ENCODE data around the gene EPS8.

DNA sequence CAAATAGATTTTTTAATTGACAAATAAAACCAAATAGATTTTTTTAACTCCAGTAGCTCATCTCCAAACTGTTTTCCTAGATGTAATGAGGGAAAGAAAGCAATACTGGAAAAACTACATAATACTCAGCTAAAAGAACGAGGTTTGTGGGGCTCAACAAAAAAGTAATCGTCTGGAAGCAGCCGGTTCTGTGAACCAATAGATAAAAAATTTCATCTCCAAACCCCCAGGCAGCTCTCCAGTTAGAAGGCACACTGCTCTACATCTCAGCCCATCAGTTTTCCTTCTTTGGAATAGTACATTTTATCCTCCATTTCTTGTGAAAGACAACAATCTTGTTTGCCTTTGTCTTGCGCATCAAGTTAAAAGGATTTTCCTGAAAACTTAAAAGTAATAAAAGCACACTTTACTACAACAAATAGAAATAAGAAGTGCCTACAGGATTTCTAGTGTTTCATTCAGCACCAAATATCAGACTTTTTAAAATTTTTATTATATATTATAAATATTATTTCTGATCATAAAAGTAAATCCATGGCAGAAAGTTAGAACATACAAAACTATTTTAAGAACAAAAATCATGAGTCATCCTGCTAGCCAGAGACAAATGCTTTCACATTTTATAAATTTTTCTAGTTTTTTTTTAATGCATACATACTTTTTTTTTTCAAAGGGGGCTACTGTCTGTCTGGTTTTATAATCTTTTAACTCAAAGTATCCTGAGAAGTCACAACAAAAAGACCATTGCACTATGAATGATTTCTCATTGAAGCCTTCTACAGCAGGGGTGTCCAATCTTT lies 67.7 kb downstream of the EPS8 start:
- no peak for TF ChIP-seq EP300 (IDR thresholded peaks at IDR 0.05)
- TF ChIP-seq, protein P1, sequence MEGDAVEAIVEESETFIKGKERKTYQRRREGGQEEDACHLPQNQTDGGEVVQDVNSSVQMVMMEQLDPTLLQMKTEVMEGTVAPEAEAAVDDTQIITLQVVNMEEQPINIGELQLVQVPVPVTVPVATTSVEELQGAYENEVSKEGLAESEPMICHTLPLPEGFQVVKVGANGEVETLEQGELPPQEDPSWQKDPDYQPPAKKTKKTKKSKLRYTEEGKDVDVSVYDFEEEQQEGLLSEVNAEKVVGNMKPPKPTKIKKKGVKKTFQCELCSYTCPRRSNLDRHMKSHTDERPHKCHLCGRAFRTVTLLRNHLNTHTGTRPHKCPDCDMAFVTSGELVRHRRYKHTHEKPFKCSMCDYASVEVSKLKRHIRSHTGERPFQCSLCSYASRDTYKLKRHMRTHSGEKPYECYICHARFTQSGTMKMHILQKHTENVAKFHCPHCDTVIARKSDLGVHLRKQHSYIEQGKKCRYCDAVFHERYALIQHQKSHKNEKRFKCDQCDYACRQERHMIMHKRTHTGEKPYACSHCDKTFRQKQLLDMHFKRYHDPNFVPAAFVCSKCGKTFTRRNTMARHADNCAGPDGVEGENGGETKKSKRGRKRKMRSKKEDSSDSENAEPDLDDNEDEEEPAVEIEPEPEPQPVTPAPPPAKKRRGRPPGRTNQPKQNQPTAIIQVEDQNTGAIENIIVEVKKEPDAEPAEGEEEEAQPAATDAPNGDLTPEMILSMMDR (IDR thresholded peaks at IDR 0.05) = no peak
- no peak for TF ChIP-seq POLR2A (IDR thresholded peaks at IDR 0.05)

All from sigmoid colon (tissue), 4 donors.